HL-60 (cell line): ENCODE results near the gene AGAP1.

Source experiments
- POLR2AphosphoS5 ChIP-seq: IDR thresholded peaks from 2 replicates; pipeline ENCODE4 v1.6.1; 2012; ENCODE audit warnings: low read depth
- SPI1 ChIP-seq: IDR thresholded peaks from 2 replicates; pipeline ENCODE4 v1.6.1; 2012; ENCODE audit warnings: low read depth, mild to moderate bottlenecking, borderline replicate concordance
- TF ChIP-seq, protein P1 (sequence below): IDR thresholded peaks from one replicate; pipeline ENCODE4 v1.5.1; 2011; ENCODE audit warnings: low read length, control low read depth, inconsistent platforms; ENCODE audit not compliant: insufficient read depth
- TF ChIP-seq, protein P2 (sequence below): IDR thresholded peaks from 2 replicates; pipeline ENCODE4 v1.6.1; 2012; ENCODE audit warnings: low read depth; ENCODE audit not compliant: insufficient replicate concordance

DNA sequence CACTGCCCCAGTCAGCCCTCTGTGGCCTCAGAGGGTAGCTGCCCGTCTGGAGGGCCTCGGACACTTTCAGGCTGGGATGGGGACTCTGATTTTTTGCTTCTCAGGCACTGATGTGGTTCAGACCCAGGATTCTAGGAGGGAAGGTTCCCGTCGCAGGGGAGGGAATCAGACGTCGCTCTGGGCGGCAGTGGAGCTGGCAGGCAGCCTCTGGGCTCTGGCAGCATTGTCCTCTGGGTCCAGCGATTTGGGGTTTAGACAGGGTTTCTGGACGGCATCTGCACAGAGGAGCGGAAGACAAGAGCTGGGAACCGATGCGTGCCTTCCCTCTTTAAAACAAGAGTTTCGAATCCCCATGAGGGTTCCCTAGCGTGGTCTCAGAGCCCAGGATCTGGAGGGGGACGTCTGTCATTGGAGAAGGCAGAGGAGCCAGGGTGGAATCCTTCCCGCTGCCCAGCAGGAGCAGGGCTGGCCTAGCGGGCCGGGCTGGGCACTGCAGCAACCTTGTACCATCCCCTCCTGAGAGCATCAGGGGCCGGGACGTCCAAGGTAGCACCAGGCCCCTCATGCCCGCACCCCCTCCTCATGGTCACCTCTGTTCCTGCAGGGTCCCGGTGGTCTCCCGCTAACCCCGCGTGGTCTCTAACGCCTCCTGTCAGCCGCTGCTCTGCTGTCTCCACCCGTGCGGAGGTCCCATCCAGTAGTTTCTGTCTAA, 246.0 kb downstream of the AGAP1 start:
- TF ChIP-seq, protein P1, sequence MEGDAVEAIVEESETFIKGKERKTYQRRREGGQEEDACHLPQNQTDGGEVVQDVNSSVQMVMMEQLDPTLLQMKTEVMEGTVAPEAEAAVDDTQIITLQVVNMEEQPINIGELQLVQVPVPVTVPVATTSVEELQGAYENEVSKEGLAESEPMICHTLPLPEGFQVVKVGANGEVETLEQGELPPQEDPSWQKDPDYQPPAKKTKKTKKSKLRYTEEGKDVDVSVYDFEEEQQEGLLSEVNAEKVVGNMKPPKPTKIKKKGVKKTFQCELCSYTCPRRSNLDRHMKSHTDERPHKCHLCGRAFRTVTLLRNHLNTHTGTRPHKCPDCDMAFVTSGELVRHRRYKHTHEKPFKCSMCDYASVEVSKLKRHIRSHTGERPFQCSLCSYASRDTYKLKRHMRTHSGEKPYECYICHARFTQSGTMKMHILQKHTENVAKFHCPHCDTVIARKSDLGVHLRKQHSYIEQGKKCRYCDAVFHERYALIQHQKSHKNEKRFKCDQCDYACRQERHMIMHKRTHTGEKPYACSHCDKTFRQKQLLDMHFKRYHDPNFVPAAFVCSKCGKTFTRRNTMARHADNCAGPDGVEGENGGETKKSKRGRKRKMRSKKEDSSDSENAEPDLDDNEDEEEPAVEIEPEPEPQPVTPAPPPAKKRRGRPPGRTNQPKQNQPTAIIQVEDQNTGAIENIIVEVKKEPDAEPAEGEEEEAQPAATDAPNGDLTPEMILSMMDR = no peak
- TF ChIP-seq POLR2AphosphoS5 (no peak), SPI1 (no peak)
- TF ChIP-seq, protein P2, sequence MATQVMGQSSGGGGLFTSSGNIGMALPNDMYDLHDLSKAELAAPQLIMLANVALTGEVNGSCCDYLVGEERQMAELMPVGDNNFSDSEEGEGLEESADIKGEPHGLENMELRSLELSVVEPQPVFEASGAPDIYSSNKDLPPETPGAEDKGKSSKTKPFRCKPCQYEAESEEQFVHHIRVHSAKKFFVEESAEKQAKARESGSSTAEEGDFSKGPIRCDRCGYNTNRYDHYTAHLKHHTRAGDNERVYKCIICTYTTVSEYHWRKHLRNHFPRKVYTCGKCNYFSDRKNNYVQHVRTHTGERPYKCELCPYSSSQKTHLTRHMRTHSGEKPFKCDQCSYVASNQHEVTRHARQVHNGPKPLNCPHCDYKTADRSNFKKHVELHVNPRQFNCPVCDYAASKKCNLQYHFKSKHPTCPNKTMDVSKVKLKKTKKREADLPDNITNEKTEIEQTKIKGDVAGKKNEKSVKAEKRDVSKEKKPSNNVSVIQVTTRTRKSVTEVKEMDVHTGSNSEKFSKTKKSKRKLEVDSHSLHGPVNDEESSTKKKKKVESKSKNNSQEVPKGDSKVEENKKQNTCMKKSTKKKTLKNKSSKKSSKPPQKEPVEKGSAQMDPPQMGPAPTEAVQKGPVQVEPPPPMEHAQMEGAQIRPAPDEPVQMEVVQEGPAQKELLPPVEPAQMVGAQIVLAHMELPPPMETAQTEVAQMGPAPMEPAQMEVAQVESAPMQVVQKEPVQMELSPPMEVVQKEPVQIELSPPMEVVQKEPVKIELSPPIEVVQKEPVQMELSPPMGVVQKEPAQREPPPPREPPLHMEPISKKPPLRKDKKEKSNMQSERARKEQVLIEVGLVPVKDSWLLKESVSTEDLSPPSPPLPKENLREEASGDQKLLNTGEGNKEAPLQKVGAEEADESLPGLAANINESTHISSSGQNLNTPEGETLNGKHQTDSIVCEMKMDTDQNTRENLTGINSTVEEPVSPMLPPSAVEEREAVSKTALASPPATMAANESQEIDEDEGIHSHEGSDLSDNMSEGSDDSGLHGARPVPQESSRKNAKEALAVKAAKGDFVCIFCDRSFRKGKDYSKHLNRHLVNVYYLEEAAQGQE = no peak
